LNCAP (cell line): Measurements from ENCODE around the gene RUNX3.

Source experiments
- TF ChIP-seq, protein P1 (sequence below): fragments of 450-650 bp; IDR thresholded peaks from 2 replicates; pipeline ENCODE4 v1.5.1; 2017; ENCODE audit warnings: mild to moderate bottlenecking

Gene RUNX3

DNA sequence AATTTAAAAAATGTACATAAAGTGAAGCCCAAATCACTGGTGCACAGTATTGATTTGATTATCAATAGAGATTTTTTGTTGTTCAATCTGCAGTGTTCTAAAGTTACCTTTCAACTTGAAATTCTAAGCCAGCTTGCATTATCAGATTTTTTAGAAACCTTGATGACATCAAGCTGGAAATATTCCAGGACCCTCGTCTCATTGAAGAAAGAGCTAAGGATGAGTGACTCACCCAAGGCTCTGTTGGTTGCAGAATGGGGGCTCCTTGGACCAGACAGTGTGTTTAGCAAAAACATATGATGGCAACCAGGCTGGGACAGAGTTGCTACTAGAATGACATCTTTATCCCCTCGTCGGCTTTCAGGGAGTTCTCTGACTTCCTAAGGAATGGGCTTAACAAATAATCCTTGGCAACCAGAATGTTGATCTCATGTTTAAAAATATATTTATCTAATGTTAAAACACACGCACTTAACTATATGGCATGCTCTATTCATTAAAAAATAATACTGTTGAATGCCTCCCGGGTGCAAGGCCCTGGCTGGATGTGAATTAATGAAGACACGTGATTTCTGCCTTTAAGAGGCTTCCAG, 79.7 kb downstream of the RUNX3 start:
- TF ChIP-seq, protein P1, sequence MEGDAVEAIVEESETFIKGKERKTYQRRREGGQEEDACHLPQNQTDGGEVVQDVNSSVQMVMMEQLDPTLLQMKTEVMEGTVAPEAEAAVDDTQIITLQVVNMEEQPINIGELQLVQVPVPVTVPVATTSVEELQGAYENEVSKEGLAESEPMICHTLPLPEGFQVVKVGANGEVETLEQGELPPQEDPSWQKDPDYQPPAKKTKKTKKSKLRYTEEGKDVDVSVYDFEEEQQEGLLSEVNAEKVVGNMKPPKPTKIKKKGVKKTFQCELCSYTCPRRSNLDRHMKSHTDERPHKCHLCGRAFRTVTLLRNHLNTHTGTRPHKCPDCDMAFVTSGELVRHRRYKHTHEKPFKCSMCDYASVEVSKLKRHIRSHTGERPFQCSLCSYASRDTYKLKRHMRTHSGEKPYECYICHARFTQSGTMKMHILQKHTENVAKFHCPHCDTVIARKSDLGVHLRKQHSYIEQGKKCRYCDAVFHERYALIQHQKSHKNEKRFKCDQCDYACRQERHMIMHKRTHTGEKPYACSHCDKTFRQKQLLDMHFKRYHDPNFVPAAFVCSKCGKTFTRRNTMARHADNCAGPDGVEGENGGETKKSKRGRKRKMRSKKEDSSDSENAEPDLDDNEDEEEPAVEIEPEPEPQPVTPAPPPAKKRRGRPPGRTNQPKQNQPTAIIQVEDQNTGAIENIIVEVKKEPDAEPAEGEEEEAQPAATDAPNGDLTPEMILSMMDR, result no peak

DNA sequence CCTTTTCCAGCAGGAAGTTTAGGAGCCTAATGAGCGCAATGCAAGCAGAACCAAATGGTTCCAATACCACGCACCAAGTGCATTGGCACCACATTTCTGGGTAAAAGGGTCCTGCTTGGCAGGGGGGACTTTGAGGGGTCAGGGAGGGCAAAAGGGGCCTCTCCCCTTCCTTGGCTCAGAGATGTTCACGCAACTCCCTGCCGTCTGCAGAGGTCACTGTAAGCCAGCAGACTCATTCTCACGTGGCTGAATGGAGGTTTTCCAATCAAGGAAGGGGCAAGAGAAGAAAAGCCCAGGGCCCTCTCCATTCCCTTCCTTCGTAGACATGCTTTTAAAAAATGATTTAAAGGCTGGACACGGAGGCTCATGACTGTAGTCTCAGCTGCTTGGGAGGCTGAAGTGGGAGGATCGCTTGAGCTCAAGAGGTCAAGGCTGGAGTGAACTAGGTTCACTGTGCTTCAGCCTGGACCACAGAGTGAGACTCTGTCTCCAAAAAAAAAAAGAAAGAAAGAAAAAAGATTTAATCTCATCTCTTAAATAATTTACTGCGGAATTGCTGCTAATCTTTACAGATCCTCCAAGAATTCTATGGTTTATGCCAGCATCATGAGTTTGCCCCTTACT, 80.3 kb downstream of the RUNX3 start:
- TF ChIP-seq, protein P1, result peak; percentile 17; the same call in 1 of the 2 replicates
